ENCODE measurements around the gene GJC1.

- TF ChIP-seq CTCF (IDR thresholded peaks at IDR 0.05; ENCODE audit: poor library complexity, severe bottlenecking): no peak
- TF ChIP-seq POLR2AphosphoS5 (IDR thresholded peaks at IDR 0.05): no peak
- no peak for TF ChIP-seq TAF1 (IDR thresholded peaks at IDR 0.05; ENCODE audit: low read depth)
- TF ChIP-seq RAD21 (conservative IDR thresholded peaks at IDR 0.05): no peak
- TF ChIP-seq EP300 (conservative IDR thresholded peaks at IDR 0.05; ENCODE audit: poor library complexity, severe bottlenecking): no peak
- TF ChIP-seq EZH2 (IDR thresholded peaks at IDR 0.05; ENCODE audit: borderline replicate concordance, insufficient read depth, low read length, poor library complexity, severe bottlenecking): no peak
- TF ChIP-seq MXI1 (conservative IDR thresholded peaks at IDR 0.05; ENCODE audit: poor library complexity, severe bottlenecking): no peak
Observed at GRCh38 chr17:44854192-44854591, 24.1 kb upstream of the GJC1 start.
